Measurements from ENCODE around the gene ID4.

The ID4 gene

DNA sequence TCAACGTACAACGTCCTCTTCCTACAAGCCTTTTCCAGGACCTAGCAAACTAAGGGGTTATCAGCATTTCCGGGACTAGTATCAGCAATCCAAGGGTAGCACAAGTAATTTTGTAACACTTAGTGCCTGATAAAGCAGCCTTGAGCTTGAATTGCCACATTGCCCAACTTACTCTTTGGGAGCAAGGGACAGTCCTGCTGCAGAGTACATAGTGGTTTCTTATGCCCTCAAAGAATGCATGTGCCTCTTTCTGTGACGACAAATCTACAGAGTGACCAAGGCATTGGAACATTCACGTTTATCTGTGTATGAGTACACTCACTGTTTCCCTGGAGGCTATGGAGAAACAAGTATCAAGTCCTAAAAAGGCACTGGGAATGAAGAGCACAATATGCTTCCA, 3.2 kb upstream of the ID4 start:
- no peak for DNase-seq (ENCODE audit: low read depth, low spot score)
- H3K4me3 ChIP-seq (ENCODE audit: insufficient read length, low read depth) = no peak overlapping the region
- no peak for TF ChIP-seq YY1 (IDR thresholded peaks at IDR 0.05; ENCODE audit: insufficient read depth, insufficient read length)
- TF ChIP-seq SUZ12 (IDR thresholded peaks at IDR 0.05; ENCODE audit: extremely low read depth, insufficient read depth, insufficient read length) = no peak
- TF ChIP-seq ZNF274 (IDR thresholded peaks at IDR 0.05; ENCODE audit: low read depth, low read length) = no peak
- no peak overlapping the region for H3K9ac ChIP-seq (ENCODE audit: insufficient read length, low read depth)
- no peaks in the 10 kb centered on the region for H3K9me3 ChIP-seq (ENCODE audit: insufficient read depth, low read length)
- no peaks in the 10 kb centered on the region for H3K27me3 ChIP-seq (ENCODE audit: insufficient read depth, insufficient read length)
- H3K36me3 ChIP-seq (ENCODE audit: insufficient read depth, insufficient read length, low read length) = peaks cover 6% of the 10 kb centered on the region
- peaks cover 2% of the 10 kb centered on the region for H3K4me1 ChIP-seq (ENCODE audit: insufficient read depth, insufficient read length)

- Histone ChIP-seq H3K4me3 (ENCODE audit: insufficient read length, low read depth) (no peak overlapping the region), H3K4me1 (ENCODE audit: insufficient read depth, insufficient read length) (peaks cover 2% of the 10 kb centered on the region), H3K27me3 (ENCODE audit: insufficient read depth, insufficient read length) (no peaks in the 10 kb centered on the region), H3K36me3 (ENCODE audit: insufficient read depth, insufficient read length, low read length) (peaks cover 10% of the 10 kb centered on the region), H3K9ac (ENCODE audit: insufficient read length, low read depth) (no peak overlapping the region), H3K9me3 (ENCODE audit: insufficient read depth, low read length) (no peaks in the 10 kb centered on the region)
- DNase-seq (ENCODE audit: low read depth, low spot score) = no peak
- TF ChIP-seq YY1 (IDR thresholded peaks at IDR 0.05; ENCODE audit: insufficient read depth, insufficient read length) = no peak
- TF ChIP-seq ZNF274 (IDR thresholded peaks at IDR 0.05; ENCODE audit: low read depth, low read length) = no peak
- no peak for TF ChIP-seq SUZ12 (IDR thresholded peaks at IDR 0.05; ENCODE audit: extremely low read depth, insufficient read depth, insufficient read length)
These were observed 2.3 kb upstream of the ID4 start for GRCh38 chr6:19834858-19835257.

- Histone ChIP-seq H3K9me3 (ENCODE audit: insufficient read depth, low read length) (no peaks in the 10 kb centered on the region), H3K27me3 (ENCODE audit: insufficient read depth, insufficient read length) (no peaks in the 10 kb centered on the region), H3K36me3 (ENCODE audit: insufficient read depth, insufficient read length, low read length) (peaks cover 12% of the 10 kb centered on the region), H3K9ac (ENCODE audit: insufficient read length, low read depth) (peak overlapping the region; percentile 21), H3K4me3 (ENCODE audit: insufficient read length, low read depth) (no peak overlapping the region), H3K4me1 (ENCODE audit: insufficient read depth, insufficient read length) (peaks cover 2% of the 10 kb centered on the region)
- no peak for DNase-seq (ENCODE audit: low read depth, low spot score)
- TF ChIP-seq YY1 (IDR thresholded peaks at IDR 0.05; ENCODE audit: insufficient read depth, insufficient read length) (no peak), ZNF274 (IDR thresholded peaks at IDR 0.05; ENCODE audit: low read depth, low read length) (no peak), SUZ12 (IDR thresholded peaks at IDR 0.05; ENCODE audit: extremely low read depth, insufficient read depth, insufficient read length) (no peak)
These were observed 1.6 kb upstream of the ID4 start for GRCh38 chr6:19835605-19836004.

DNA sequence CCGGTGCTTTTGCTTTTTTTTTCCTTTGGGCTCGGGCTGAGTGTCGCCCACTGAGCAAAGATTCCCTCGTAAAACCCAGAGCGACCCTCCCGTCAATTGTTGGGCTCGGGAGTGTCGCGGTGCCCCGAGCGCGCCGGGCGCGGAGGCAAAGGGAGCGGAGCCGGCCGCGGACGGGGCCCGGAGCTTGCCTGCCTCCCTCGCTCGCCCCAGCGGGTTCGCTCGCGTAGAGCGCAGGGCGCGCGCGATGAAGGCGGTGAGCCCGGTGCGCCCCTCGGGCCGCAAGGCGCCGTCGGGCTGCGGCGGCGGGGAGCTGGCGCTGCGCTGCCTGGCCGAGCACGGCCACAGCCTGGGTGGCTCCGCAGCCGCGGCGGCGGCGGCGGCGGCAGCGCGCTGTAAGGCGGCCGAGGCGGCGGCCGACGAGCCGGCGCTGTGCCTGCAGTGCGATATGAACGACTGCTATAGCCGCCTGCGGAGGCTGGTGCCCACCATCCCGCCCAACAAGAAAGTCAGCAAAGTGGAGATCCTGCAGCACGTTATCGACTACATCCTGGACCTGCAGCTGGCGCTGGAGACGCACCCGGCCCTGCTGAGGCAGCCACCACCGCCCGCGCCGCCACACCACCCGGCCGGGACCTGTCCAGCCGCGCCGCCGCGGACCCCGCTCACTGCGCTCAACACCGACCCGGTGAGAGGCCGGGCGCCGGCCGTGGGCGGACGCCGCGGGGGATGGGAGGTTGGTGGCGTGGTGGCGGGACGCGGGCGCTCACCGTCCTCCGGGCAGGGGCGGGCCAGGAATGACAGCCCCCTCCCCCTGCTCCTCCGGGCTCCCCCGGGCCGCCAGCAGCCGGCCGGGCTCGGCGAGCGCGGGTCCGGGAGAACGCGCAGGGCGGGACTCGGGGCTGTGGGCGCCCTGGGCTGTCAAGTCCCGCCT, 606 bp downstream of the ID4 start:
- no peak for DNase-seq (ENCODE audit: low read depth, low spot score)
- Histone ChIP-seq H3K4me1 (ENCODE audit: insufficient read depth, insufficient read length) (peaks cover 2% of the 10 kb centered on the region), H3K27me3 (ENCODE audit: insufficient read depth, insufficient read length) (no peaks in the 10 kb centered on the region), H3K9ac (ENCODE audit: insufficient read length, low read depth) (peak overlapping the region; percentile 91), H3K9me3 (ENCODE audit: insufficient read depth, low read length) (no peaks in the 10 kb centered on the region), H3K4me3 (ENCODE audit: insufficient read length, low read depth) (peak overlapping the region; percentile 88), H3K36me3 (ENCODE audit: insufficient read depth, insufficient read length, low read length) (peaks cover 12% of the 10 kb centered on the region)
- no peak for TF ChIP-seq SUZ12 (IDR thresholded peaks at IDR 0.05; ENCODE audit: extremely low read depth, insufficient read depth, insufficient read length)
- TF ChIP-seq ZNF274 (IDR thresholded peaks at IDR 0.05; ENCODE audit: low read depth, low read length) = no peak
- TF ChIP-seq YY1 (IDR thresholded peaks at IDR 0.05; ENCODE audit: insufficient read depth, insufficient read length) = no peak

DNA sequence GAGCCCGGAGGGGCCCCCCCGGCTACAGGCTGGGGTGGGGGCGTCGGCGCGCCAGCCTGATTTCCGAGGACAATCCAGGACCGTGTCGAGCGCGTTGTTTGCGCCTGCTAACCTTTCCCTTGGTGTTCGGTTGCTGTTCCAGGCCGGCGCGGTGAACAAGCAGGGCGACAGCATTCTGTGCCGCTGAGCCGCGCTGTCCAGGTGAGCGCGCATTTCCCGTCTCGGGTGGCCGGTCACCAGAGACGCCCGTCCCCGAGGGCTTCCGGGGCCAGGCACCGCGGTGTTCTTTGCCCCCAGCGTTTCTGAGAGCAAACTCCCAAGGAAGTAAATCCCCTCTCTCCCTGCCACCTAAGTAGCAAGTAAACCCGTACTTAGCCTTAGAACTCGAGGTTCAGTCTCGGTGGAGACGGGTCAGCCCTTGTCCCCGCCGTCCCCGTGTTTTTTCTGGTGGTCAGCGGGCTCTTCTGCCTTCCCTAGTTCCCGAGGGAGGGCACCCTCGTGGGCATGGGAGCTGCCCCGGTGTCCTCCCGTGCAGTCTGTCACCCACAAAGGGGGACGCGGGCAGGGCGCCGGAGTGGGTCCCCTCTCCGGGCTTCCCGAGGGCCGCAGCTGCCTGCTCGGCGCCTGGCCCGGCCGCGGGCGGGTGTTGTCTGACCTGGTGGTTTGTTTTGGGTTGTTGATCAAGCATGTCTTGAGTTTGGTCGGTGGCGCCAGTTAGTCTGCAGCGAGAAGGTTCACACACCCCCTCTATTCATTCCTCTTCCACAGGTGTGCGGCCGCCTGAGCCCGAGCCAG, 1.5 kb downstream of the ID4 start:
- DNase-seq (ENCODE audit: low read depth, low spot score) = no peak

DNA sequence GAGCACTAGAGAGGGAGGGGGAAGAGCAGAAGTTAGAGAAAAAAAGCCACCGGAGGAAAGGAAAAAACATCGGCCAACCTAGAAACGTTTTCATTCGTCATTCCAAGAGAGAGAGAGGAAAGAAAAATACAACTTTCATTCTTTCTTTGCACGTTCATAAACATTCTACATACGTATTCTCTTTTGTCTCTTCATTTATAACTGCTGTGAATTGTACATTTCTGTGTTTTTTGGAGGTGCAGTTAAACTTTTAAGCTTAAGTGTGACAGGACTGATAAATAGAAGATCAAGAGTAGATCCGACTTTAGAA, 2.0 kb downstream of the ID4 start:
- H3K36me3 ChIP-seq (ENCODE audit: insufficient read depth, insufficient read length, low read length) = peaks cover 12% of the 10 kb centered on the region
- no peak for TF ChIP-seq SUZ12 (IDR thresholded peaks at IDR 0.05; ENCODE audit: extremely low read depth, insufficient read depth, insufficient read length)
- TF ChIP-seq YY1 (IDR thresholded peaks at IDR 0.05; ENCODE audit: insufficient read depth, insufficient read length) = no peak
- TF ChIP-seq ZNF274 (IDR thresholded peaks at IDR 0.05; ENCODE audit: low read depth, low read length) = no peak
- no peak for DNase-seq (ENCODE audit: low read depth, low spot score)
- H3K4me3 ChIP-seq (ENCODE audit: insufficient read length, low read depth) = peak overlapping the region; percentile 88
- H3K27me3 ChIP-seq (ENCODE audit: insufficient read depth, insufficient read length) = no peaks in the 10 kb centered on the region
- no peaks in the 10 kb centered on the region for H3K9me3 ChIP-seq (ENCODE audit: insufficient read depth, low read length)
- H3K4me1 ChIP-seq (ENCODE audit: insufficient read depth, insufficient read length) = no peaks in the 10 kb centered on the region
- H3K9ac ChIP-seq (ENCODE audit: insufficient read length, low read depth) = peak overlapping the region; percentile 91

More for the DNA sequence above, 1.5 kb downstream of the ID4 start:
- H3K9me3 ChIP-seq (ENCODE audit: insufficient read depth, low read length) = no peaks in the 10 kb centered on the region
- H3K4me3 ChIP-seq (ENCODE audit: insufficient read length, low read depth) = peak overlapping the region; percentile 88
- no peaks in the 10 kb centered on the region for H3K27me3 ChIP-seq (ENCODE audit: insufficient read depth, insufficient read length)
- H3K36me3 ChIP-seq (ENCODE audit: insufficient read depth, insufficient read length, low read length) = peaks cover 12% of the 10 kb centered on the region
- peak overlapping the region; percentile 91 for H3K9ac ChIP-seq (ENCODE audit: insufficient read length, low read depth)
- H3K4me1 ChIP-seq (ENCODE audit: insufficient read depth, insufficient read length) = peaks cover 2% of the 10 kb centered on the region
- no peak for TF ChIP-seq YY1 (IDR thresholded peaks at IDR 0.05; ENCODE audit: insufficient read depth, insufficient read length)
- no peak for TF ChIP-seq ZNF274 (IDR thresholded peaks at IDR 0.05; ENCODE audit: low read depth, low read length)
- no peak for TF ChIP-seq SUZ12 (IDR thresholded peaks at IDR 0.05; ENCODE audit: extremely low read depth, insufficient read depth, insufficient read length)

GRCh38 chr6:19839788-19840187, 2.6 kb downstream of the ID4 start:
- Histone ChIP-seq H3K9me3 (ENCODE audit: insufficient read depth, low read length) (no peaks in the 10 kb centered on the region), H3K4me3 (ENCODE audit: insufficient read length, low read depth) (peak overlapping the region; percentile 18), H3K4me1 (ENCODE audit: insufficient read depth, insufficient read length) (no peaks in the 10 kb centered on the region), H3K27me3 (ENCODE audit: insufficient read depth, insufficient read length) (no peaks in the 10 kb centered on the region), H3K36me3 (ENCODE audit: insufficient read depth, insufficient read length, low read length) (peaks cover 12% of the 10 kb centered on the region), H3K9ac (ENCODE audit: insufficient read length, low read depth) (no peak overlapping the region)
- no peak for TF ChIP-seq SUZ12 (IDR thresholded peaks at IDR 0.05; ENCODE audit: extremely low read depth, insufficient read depth, insufficient read length)
- no peak for DNase-seq (ENCODE audit: low read depth, low spot score)

Data from NT2/D1 (cell line).